K562 (cell line): ENCODE measurements around the gene HYOU1. TPM values are rescaled to one million over a fixed set of nuclear protein-coding genes. Genes with fewer than 3 reads are reported as not detected.

ENCODE experiments used
- CBX2 ChIP-seq: fragments of 200-600 bp; sonication (generic); IDR thresholded peaks from one replicate; pipeline ENCODE4 v1.6.1; 2012; ENCODE audit warnings: mild to moderate bottlenecking, low read length, inconsistent platforms; ENCODE audit not compliant: insufficient read depth, poor library complexity, severe bottlenecking
- CCNT2 ChIP-seq: IDR thresholded peaks from 2 replicates; pipeline ENCODE4 v1.6.1; 2011; ENCODE audit warnings: borderline replicate concordance, low read depth, mild to moderate bottlenecking, moderate library complexity, mixed read lengths, low read length; ENCODE audit not compliant: insufficient read length; ENCODE audit errors: extremely low read depth
- CHD2 ChIP-seq: IDR thresholded peaks from 2 replicates; pipeline ENCODE4 v1.6.1; 2011; ENCODE audit warnings: low read depth, low read length
- CTCFL ChIP-seq: IDR thresholded peaks from 2 replicates; pipeline ENCODE4 v1.6.1; 2011; ENCODE audit warnings: borderline replicate concordance, low read depth, mild to moderate bottlenecking, moderate library complexity, low read length; ENCODE audit not compliant: insufficient read depth, poor library complexity, severe bottlenecking
- EP400 ChIP-seq: fragments of 450-650 bp; IDR thresholded peaks from 2 replicates; pipeline ENCODE4 v1.6.1; 2017; ENCODE audit warnings: antibody characterized with exemption, mild to moderate bottlenecking, moderate library complexity
- FOXK1 ChIP-seq: sonication (generic); formaldehyde crosslinking; IDR thresholded peaks from 2 replicates; pipeline ENCODE4 v1.8.0; 2022; ENCODE audit warnings: missing genetic modification reagents, mild to moderate bottlenecking, borderline replicate concordance
- FOXP4 ChIP-seq: sonication (generic); formaldehyde crosslinking; IDR thresholded peaks from 2 replicates; pipeline ENCODE4 v1.8.0; 2022; ENCODE audit warnings: mild to moderate bottlenecking, missing genetic modification reagents, borderline replicate concordance
- GATA2 ChIP-seq: sonication (generic); formaldehyde crosslinking; IDR thresholded peaks from 2 replicates; pipeline ENCODE4 v1.4.0; 2020; ENCODE audit warnings: mild to moderate bottlenecking, missing genetic modification reagents
- KLF16 ChIP-seq: IDR thresholded peaks from 2 replicates; pipeline ENCODE4 v1.6.1; 2016; ENCODE audit warnings: antibody characterized with exemption
- MNT ChIP-seq, 2 experiments: fragments of 450-650 bp; conservative IDR thresholded peaks; 2 replicates each; pipeline ENCODE4 v1.6.1; 2017; ENCODE audit warnings: mild to moderate bottlenecking in 2 of 2, moderate library complexity in 2 of 2
- NCOR1 ChIP-seq: fragments of 450-650 bp; IDR thresholded peaks from 2 replicates; pipeline ENCODE4 v1.6.1; 2016; ENCODE audit warnings: mild to moderate bottlenecking, moderate library complexity
- NFIX ChIP-seq: fragments of 250-450 bp; sonication (Bioruptor Pico); IDR thresholded peaks from 2 replicates; pipeline ENCODE4 v1.4.0; 2020; ENCODE audit warnings: low read depth, mild to moderate bottlenecking, moderate library complexity
- NRF1 ChIP-seq, 2 experiments: fragments of 450-650 bp; IDR thresholded peaks in 1 of 2; conservative IDR thresholded peaks in 1 of 2; 2 replicates each; pipeline ENCODE4 v1.6.1; 2014; ENCODE audit warnings: mild to moderate bottlenecking in 2 of 2
- SUPT5H ChIP-seq: fragments of 450-650 bp; IDR thresholded peaks from 2 replicates; pipeline ENCODE4 v1.6.1; 2016
- THRAP3 ChIP-seq: fragments of 450-650 bp; IDR thresholded peaks from 2 replicates; pipeline ENCODE4 v1.6.1; 2016; ENCODE audit warnings: mild to moderate bottlenecking, inconsistent platforms, borderline replicate concordance
- ZBTB7A ChIP-seq: IDR thresholded peaks from 2 replicates; pipeline ENCODE4 v1.6.1; 2011; ENCODE audit warnings: low read depth, mild to moderate bottlenecking, low read length, moderate library complexity, borderline replicate concordance; ENCODE audit not compliant: control insufficient read depth
- ZNF12 ChIP-seq: sonication (generic); formaldehyde crosslinking; IDR thresholded peaks from 2 replicates; pipeline ENCODE4 v1.4.0; 2020; ENCODE audit warnings: mild to moderate bottlenecking, missing genetic modification reagents
- ZNF174 ChIP-seq: fragments of 250-450 bp; sonication (Bioruptor Pico); IDR thresholded peaks from 2 replicates; pipeline ENCODE4 v1.4.0; 2020; ENCODE audit warnings: mild to moderate bottlenecking
- ZNF239 ChIP-seq: fragments of 250-450 bp; sonication (Bioruptor Pico); IDR thresholded peaks from 2 replicates; pipeline ENCODE4 v1.4.0; 2020; ENCODE audit warnings: mild to moderate bottlenecking
- ZNF696 ChIP-seq: fragments of 250-450 bp; sonication (Bioruptor Pico); conservative IDR thresholded peaks from 2 replicates; pipeline ENCODE4 v1.4.0; 2020; ENCODE audit warnings: mild to moderate bottlenecking, moderate library complexity
- polyA plus RNA-seq, 8 experiments: library from polyadenylated mRNA; depleted of rRNA in 4 of 8; stranded (reverse) in 5 of 8; unstranded in 3 of 8; fragments of >200 nt; fragmentation: Nextera tagmentation in 2 of 8; fragmentation: Illumina TruSeq in 1 of 8; extraction: Ambion mirVana in 2 of 8; extraction: Trizol in 1 of 8; gene quantifications; 2 replicates each; pipeline versions ENCODE4 v1.2.1 to v1.2.3, GENCODE V29; 2011 to 2014; ENCODE audit warnings: inconsistent platforms in 1 of 8, missing spikeins in 1 of 8
- total RNA-seq, 7 experiments: library from RNA; depleted of rRNA in 6 of 7; stranded (reverse); fragments of >200 nt in 6 of 7; fragmentation: Illumina TruSeq in 2 of 7; extraction: Trizol in 2 of 7; gene quantifications; 2 replicates each; pipeline versions ENCODE4 v1.2.1 to v1.2.3, GENCODE V29; 2011 to 2021; ENCODE audit warnings: low replicate concordance in 1 of 7
- TF ChIP-seq, protein P1 (sequence below): sonication (generic); formaldehyde crosslinking; IDR thresholded peaks from 2 replicates; pipeline ENCODE4 v1.8.0; 2022; ENCODE audit warnings: missing genetic modification reagents, mild to moderate bottlenecking, moderate library complexity, borderline replicate concordance

Gene HYOU1
- total and polyA plus RNA-seq, 9 of the 15 experiments (the other 6 are each of a cell fraction or from before 2014, with no cell fraction given): 19.5 to 197 (median 128) TPM

DNA sequence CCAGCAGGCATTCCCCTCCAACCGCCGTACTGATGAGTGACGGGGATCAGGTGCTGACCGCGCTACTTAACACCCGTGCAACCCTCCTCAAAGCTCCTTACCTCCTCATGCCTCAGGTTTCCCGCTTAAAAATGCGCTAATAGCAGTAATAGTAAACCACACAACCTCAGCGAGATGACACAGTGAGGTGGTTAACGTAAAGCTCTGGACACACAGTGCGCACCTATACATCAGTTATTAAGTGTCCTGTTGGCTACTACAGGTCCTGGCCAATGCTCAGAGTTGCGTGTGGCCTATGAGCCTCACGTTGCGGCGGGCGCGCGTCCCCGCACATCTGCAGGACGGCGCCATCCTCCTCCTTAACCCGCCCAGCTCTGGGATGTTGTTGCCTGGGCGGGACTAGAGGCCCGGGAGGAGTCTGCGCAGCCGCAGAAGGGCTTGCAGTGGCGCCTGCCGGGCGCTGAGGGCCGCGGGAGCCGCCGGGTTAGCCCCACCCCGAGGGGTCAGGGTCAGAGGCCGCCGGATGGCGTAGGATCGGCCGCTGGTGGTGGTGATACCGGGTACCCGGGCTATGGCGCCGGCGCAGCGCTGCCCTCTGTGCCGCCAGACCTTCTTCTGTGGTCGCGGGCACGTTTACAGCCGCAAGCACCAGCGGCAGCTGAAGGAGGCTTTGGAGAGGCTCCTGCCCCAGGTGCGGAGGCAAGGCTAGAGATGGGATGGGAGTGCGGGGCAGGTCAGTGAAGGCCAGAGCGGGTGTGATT is 59.2 kb downstream of the HYOU1 start, which contains the start of gene CENATAC (continued):
- TF ChIP-seq EP400 (peak; percentile 70), NCOR1 (no peak), ZNF12 (CRISPR knock-in tag) (peak; percentile 74; the same call in 1 of the 2 replicates), CHD2 (no peak), KLF16 (no peak), CTCFL (peak; percentile 27), ZNF174 (CRISPR knock-in tag) (no peak), NRF1 (conservative IDR thresholded peaks at IDR 0.05 in 1 of 2, IDR thresholded peaks at IDR 0.05 in 1 of 2) (peak; percentile 90 to 92), CBX2 (no peak), CCNT2 (peak; percentile 48), ZNF696 (CRISPR knock-in tag) (no peak), MNT (conservative IDR thresholded peaks at IDR 0.05) (peak; percentile 44 to 52; a peak in 3 of 4 replicates), ZBTB7A (peak; percentile 47; the same call in 1 of the 2 replicates), THRAP3 (no peak), ZNF239 (CRISPR knock-in tag) (no peak), FOXP4 (no peak), SUPT5H (peak; percentile 86), GATA2 (CRISPR knock-in tag) (no peak), FOXK1 (peak; percentile 27; the same call in 1 of the 2 replicates), NFIX (CRISPR knock-in tag) (no peak)
- TF ChIP-seq, protein P1, sequence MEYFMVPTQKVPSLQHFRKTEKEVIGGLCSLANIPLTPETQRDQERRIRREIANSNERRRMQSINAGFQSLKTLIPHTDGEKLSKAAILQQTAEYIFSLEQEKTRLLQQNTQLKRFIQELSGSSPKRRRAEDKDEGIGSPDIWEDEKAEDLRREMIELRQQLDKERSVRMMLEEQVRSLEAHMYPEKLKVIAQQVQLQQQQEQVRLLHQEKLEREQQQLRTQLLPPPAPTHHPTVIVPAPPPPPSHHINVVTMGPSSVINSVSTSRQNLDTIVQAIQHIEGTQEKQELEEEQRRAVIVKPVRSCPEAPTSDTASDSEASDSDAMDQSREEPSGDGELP: peak; percentile 84; the same call in 1 of the 2 replicates
